CD4-positive, alpha-beta T cell treated with Interleukin-17A for 1 hour (primary cell): ENCODE data around the gene ABI3BP.
"Not testable (repeated sequence)": the region's sequence is repeated elsewhere in the genome, so short reads cannot be mapped to it uniquely, and the experiment has no call there.

ENCODE experiments used
- DNase-seq: peaks from one replicate; pipeline ENCODE4 v3.0.0-alpha.2; 2020

The ABI3BP gene

DNA sequence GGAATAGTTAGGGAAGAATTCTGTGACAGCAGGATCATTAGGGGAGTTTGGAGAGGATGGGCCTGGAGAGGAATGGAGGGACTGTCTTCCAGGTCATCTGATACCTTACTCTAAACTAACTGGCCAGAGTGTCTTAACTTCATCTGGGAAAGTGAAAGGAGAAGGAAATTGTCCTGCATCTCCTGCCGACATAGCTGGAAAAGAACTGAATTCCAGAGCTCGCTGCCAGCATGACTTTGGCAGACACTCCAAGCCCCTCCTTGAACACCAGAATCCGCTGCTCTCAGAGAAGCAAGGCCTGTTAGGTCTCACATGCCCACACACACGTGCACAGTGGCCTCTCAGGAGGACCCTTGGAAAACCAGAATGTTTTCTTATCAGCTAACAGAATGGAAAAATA is 10.5 kb downstream of the ABI3BP start:
- DNase-seq = no peak

DNA sequence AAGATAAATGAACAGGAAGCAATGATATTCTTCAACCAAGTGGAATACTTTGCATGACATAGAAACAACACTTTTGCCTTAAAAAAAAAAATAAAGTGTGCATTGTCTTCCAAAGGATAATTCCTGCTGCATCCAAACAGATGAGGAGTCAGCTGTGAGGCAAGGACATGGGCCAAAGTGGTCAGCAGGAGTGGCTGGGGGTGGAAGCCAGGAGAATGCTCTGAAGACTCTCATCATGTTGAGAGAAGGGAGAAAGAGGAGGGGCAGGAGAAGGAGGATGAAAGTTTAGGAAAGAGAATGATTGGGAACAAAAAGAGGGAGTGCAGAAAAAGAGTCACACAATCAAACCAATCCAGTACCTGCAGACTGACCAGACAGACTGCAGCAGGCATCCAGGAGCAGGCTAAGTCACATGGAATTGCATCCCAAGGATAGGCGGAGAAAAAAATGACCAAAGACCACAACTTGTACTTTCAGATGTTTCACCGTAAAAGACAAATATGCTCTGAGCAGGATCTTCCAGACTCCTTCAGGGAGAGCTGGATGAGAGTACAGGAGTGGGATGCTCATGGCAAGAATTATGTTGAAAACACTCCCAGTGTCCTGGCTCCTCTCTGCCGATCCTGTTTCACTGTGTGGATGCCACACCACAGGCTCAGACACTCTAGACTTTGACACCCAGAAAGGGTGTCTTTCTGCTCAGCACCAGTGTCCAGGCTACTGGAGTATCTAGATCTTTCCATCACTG is 11.9 kb downstream of the ABI3BP start:
- DNase-seq = no peak

DNA sequence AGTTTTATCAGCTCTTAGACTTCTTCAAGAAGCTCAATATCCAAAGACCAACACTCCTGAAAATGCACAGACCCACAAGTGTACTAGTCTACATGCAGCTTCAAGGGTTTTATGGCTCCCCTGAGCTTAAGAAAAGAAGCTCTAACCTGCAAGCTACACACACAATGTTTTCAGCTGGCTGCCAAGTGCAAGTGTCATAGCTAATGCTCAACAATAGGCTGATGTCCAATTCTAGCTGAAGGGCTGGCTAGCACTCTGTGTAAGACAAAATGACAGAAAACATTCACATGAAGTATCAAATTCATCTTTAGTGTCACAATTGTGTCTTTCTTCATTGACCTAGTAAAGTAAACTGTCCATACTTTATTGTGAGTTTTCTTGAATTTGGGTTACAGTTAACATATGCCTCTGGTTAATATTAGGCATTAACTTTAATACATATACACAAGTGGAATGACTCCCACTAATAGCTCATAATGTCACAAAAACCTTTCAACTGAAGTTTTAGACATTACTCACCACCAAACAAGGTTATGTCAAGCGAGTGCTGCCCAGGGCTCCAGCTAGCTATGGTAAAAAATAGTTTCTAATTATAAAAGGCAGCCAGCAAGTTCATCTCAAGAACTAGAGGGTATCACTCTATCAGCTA is 15.1 kb downstream of the ABI3BP start:
- DNase-seq = no peak

DNA sequence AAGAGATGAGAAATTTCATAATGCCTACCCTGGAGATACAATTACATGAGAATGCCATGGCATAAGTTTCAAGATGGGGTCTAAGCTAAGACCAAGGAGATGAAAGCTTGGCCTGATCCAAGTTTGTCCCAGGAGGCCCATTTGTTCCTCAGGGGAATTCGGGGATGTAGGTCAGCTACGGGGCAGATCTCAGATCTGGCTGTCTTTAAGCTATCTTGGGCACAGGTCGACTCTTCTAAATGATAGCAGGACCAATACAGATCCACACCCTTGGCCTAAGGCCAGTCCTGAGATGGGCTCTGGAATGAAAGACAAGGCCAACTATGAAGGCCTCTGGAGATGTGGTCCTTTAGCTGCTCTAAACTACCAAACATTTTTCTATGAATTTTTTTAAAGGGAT is 16.6 kb downstream of the ABI3BP start:
- no peak for DNase-seq

DNA sequence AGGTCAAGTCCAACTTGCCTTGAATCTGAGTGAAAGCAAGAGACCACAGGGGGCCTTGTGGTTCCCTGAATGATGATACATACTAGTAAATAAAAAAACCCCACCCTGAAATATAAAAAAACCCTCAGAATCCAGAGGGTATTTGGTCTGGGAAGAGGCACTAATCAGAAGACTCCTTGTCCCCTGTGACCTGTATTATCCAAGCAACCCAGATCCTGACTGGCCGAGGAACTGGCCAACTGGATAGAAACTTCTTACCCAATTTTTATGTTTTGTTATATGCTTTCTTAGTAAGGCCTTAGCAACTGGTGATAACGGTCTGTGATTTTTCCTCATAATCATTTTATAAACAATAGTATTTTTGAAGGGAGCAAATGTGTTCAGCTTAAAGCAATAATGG is 17.5 kb downstream of the ABI3BP start:
- no peak for DNase-seq

DNA sequence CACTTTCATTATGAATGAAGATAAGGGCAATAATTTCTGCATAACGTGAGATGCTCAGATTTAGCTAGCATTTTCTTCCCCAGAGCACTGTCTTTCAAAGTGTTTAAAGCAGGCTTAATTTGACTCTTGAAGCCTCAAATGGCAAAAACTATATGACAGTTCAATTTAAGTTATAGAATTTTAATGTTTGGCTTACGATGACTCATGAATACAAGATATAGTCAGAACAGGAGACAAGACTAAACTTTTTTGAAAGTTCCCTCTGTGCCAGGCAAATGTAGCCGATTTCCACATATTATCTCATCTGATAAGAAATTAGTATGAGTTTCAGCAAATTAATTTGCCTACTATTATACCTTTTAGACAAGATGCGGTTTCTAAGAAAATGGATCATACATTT is 19.6 kb downstream of the ABI3BP start:
- DNase-seq = no peak

DNA sequence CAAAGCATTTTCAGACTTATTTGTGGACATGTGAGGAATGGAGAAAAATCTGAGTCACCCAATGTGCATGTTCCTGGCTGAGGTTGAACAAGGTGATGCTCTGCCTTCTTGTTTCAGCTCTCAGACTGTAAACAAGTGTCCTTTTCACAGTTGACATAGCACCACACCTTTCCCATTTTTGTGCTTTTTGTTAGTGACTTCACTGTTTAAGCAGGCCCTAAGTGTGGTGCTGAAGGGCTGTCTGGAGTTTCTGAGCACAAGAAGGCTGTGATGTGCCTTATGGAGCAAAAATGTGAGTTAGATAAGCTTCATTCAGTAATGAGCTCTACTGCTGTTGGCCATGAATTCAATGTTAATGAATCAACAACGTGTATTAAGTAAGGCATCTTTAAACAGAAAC is 20.4 kb downstream of the ABI3BP start:
- no peak for DNase-seq

DNA sequence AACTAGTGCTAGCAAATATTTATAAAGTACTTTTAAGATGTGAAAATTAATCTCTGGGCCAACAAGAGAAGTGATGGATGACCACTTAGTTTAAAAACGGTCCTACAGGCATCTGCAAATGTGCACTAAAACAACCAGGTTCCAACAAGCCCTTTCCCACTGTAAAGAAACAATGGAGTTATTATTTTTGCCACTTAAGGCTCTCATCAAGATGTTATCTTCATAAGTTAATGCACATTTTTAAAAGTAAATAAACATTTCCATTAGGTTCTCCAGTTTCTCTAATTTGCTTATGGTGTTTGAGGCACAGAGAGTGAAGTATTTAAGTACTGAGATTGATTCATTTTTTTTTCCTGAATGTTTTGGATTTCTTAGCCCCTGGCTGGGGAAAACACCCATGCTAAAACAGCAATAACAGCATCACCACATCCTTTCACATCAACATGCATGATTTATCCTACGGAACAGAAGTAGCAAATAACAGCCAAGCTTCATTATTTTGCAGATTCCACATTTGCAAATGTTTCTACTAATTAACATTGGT is 20.8 kb downstream of the ABI3BP start:
- no peak for DNase-seq

DNA sequence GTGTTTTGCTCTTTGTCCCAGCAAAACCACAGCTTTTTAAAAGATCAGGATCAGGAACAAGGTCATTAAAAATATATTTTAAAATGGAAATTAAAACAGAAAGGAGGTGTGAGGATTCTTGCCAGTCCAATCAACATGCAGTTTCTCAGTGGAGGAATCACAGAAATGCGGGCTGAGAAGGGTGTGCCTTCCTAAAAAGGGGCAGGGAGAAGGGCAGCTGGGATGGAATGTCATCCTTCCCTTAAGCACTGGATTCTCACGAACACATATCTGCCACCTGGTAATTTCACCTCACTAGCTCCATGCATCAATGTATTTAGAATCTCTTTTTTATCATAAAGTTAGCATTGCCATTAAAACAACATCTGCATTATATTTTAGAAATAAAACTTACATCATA is 21.4 kb downstream of the ABI3BP start:
- DNase-seq = no peak

DNA sequence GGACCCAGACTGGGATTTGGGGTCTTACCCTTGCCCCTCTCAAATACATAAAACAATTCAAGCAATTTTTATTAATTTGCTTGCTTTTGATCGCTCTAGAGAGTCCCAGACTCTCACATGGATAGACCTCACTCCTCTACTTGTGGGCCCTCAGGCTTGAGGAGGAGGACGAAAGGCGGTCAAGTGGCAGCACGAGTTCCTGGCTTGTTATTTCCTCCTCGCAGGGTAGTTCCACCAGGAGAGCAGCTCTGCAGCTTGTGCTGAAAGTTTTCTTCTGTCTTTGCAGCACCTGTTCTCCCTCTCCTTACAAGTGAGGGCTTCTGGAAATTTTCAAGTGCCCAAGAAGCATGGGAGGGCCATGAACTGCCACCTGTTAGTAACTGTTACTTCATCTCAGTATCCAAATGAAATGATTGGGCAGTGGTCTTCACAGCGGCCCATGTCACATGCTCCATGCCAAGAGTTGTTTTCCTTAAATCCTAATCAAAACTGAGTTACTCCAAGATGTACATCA is 22.7 kb downstream of the ABI3BP start:
- DNase-seq = no peak

DNA sequence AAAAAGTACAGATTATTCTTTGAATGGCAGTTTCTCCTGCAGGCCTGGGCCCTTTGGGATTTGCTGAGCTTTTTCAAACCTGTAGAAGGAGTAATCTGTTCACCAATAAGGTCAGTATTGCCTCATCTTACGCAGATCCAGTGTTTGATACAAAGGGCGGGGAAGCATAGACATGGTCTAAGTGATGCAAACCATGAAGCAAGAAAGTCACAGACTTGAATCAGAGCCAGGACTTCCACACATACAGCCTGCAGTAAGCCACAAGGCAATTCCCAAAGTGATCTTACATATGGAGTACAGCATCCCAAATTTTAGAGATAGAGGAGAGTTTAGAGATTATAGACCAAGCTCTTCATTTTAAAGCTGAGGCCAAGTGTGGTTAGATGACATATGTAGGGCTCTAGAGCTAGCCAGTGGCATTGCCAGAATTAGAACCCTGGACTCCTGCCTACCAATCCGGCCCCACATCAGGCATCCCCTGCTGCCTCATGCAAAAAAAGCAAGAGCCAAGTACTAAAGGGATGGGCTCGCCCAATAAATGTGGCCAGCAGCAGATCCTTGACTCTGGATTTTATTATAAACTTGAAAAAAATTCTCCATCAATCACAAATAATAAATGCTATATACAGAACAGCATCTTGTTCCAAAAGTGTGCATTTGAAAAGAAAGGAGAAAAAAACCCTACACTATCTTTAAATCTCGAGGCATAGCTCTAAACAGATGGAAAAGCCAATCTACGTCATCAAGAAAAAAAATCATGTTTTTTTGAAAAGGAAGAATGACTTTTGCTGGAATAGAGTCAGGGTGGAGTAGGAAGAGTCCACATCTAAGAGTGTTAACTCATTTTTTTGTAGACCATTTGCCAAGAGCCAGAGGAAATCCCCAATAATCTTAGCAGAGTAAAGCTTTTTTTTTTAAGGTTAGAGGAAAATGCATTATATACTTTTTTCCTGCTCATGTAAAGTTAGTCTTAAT is 24.0 kb downstream of the ABI3BP start:
- no peak for DNase-seq

DNA sequence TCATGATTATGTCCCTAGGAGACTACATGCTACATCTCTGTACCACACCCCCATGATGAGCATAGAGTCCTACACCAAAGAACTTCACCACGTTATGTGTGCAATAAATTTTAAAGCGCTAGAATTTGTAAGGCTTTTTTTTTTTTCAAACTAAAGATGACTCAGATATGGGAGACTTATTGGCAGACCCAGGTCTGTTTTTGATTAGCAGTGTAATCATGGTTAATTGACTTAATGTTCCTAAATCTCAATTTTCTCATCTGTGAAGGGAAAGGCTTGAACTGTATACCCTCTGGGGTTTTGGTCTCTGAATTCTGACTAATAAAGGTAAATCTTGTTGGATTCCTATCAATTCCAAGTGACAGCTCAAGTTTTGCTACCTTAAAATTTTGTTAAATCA is 26.4 kb downstream of the ABI3BP start:
- no peak for DNase-seq

DNA sequence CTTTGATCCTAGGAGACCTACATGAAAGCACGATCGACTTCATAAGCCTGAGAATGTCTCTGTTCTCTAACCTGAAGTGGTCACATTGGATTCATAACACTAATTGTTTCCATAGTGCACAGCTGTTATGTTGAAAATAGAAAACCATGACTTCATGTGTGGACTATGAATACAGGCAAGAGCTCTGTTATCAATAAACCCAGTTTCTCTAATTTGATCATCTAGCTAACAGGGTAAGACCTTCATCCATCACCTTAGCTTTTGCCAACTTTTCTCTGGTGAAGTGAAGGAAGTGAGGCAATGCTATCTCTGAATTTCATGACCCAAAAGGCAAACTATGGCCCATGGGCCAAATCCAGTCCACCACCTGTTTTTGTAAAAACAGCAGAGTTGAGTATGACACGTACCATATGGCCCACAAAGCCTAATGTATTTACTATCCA is 27.2 kb downstream of the ABI3BP start:
- no peak for DNase-seq

DNA sequence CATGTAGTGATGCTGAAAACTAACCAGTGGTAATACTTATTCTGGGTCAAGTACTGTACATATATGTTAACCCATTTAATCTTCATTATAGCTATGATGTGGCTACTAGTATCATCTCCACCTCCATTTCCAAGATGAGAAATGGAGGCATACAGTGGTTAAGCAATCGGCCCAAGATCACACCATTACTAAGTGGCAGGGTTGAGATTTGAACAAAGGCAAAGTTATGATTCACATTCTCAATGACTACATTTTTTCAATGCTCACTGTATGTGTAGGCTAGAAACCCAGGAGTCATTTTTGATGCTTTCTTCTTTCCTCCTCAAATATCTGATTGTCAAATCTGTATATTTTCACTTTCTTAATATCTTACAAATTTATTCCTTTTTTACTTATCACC is 30.2 kb downstream of the ABI3BP start:
- DNase-seq = no peak

DNA sequence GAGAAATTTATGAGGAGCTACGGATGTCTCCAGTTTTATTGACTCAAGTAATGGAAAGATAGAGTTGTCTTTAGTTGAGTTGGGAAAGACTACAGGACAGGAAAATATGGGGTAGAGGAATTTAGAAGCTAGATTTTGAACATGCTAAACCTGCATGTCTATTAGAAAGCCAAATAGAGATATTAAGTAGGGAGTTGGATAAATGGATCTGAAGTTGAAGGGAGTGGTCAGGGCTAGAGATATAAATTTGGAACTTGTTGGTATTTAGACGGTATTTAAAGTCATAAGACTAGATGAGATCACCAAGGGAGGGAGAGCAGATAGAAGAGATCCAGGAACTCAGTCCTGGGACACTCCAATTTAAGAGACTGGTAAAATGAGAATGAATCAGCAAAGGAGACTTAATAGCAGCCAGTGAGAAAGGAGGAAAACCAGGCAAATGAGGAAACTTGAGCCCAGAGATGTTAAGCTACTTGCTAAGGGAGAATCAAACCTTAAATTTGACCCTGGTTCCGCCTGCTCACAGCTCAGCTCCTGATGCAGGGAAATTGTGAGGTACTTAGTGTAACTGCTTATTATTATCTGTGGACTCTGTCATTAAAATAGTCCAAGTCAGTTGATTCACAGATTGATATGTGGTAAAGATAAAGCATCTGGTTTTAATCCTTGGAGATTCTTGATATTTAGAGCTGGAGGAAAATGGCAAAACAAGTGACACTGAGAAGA is 35.8 kb downstream of the ABI3BP start:
- no peak for DNase-seq

DNA sequence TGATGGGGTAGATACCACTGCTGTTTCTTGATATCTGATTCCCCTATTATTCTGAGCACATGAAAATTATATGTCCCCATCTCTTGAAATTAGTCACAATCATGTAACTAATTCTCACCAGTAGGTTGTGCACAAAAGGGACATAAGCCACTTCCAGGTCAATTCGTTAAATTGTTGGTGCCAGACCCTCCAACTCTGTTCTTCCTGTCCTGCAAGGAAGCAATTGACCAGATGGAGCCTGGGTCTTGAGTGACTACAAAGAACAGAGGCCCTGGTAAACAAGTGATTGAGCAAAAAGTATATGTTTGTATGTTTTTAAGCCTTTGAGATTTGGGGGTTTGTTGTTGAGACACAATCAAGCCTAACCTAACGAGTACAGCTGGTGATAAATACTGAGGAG is 36.9 kb downstream of the ABI3BP start:
- no peak for DNase-seq

DNA sequence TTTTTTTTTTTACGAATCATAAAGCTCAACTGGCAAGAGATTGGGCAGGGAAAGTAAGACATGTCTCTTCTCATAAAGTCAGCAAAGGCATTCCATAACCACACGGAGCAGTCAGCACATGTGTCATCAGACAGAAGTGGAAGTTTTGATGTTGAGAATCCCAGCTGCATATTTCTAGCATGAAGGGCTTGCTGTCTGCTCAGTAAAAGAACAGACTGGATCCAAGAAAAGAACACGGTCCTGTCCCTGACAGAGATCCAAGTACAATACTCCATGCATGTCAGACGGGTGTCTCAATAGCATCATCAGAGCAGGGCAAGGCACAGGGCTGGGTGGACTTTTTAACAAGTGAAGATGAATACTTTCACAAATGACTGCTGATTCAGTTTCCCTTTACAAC is 38.2 kb downstream of the ABI3BP start:
- no peak for DNase-seq

DNA sequence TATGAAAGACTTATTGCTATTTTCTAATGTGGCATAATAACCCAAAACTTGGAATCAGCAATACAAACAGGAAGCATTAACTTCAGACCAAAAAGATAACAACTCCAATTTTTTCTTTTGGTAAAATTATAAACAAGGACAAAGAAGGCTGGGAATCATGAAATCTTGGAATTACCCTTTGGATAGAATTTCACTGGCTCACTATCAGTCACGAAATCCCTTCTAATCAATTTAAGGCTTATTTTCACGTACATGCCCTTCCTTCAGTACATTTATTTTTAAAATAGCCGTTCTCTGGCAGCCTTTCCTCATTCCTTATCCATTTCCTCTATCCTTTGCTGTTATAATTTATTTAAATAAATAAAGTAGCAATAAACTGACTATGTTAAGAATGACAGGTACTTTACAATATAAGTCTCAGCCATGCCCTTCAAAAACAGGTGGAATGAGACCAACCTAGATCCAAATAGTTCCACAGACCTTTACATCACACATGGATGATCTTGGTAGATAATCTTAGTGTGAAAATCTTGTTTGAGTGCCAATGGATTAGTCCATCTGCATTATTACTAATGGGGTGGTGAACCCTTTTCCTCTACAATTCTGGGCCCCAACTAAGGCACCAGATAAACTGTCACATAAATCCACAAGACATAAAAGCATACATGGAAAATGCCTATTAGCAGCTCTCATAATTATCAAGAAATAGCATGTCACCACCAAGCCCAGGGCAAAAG is 38.9 kb downstream of the ABI3BP start:
- no peak for DNase-seq

DNA sequence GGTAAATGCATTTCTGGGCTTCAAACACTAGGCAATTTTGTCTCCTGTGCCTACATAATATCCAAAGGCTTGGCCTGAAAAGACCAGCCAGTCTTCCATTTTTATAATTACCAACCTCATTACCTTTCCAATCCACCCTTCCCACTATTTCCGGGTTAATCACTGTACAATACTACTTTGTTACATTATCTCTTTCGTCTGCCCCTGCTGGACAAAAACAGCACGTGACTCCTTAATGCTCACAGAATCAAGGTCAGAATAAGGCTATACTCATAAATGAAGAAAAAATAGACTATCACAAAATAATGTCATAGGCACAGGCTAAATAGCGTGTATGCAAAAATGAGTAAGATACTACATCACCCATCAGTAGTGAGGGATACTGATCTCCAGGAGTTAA is 40.1 kb downstream of the ABI3BP start:
- no peak for DNase-seq

DNA sequence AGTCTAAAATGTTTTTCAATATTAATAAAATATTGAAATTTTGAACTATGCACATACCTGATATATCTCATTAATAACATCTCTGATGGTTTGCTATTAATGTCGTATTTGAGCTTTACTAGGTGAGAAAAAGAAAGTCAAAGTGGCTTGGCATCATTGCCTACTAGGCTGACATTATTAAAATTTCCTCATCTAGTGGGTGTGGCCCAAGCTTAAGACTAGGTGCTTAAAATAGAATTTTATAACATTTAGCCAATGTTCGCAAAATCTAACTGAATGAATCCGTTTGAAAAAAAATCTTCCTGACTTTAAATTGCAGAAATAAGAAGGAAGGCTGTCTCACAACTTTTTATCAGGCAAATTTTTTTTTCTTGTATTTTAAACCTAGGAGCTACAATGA is 46.1 kb downstream of the ABI3BP start:
- no peak for DNase-seq

DNA sequence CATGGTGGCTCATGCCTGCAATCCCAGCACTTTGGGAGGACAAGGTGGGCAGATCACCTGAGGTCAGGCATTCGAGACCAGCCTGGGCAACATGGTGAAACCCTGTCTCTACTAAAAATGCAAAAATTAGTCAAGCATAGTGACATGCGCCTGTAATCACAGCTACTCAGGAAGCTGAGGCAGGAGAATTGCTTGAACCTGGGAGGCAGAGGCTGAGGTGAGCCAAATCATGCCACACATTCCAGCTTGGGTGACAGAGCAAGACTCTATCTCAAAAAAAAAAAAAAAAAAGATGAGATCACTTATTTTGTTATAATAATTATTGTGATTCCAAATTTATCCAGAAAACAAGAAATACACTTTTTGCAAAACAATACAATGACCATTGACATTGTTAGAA is 47.1 kb downstream of the ABI3BP start:
- DNase-seq = not testable (repeated sequence)

DNA sequence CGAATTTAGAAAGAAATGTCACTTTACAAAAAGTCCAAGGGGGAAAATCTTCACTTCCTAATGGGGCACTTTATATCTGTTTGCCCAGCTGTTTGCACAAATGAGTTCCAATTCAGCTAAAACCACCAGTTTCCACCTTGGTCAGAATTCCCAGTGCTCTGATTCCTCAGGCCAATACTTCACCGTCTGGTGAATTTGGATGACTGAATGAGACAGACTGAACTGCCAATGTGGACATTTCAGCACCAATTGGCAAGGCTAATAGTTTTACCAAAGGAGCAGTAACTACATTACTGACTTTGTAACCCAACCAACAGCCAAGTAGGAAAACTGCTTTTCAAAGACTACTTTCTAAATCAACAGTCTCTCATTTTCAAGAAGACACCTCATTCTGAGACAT is 51.8 kb downstream of the ABI3BP start:
- DNase-seq = no peak
